GM21515 (cell line): ENCODE measurements around the gene BLZF1.
A peak's percentile ranks its signal among the peaks of the same experiment; 100 is the strongest.
"Not testable (repeated sequence)": the region's sequence is repeated elsewhere in the genome, so short reads cannot be mapped to it uniquely, and the experiment has no call there.

Experiments used
- ATAC-seq: cut with Tn5 transposase; IDR thresholded peaks from one replicate; pipeline ENCODE4 v1.9.1; 2021; ENCODE audit not compliant: unreplicated experiment

Gene BLZF1

GRCh38 chr1:169367686-169368405 lies at the start of gene BLZF1, which contains the start of gene NME7:
BLZF1 (plus strand) TSS chr1:169368195; CDS start chr1:169369523, 1,328 bp downstream.
NME7 (minus strand) TSS chr1:169367797; CDS start chr1:169367710, 87 bp downstream.
- peak; percentile 98 for ATAC-seq

- ATAC-seq, result no peak
These were observed 49.3 kb upstream of the BLZF1 start for GRCh38 chr1:169318536-169319244.

- no peak for ATAC-seq
These were observed 46.5 kb upstream of the BLZF1 start for GRCh38 chr1:169321539-169321938.

GRCh38 chr1:169322138-169322537 lies 45.9 kb upstream of the BLZF1 start:
- ATAC-seq, result no peak

- no peak for ATAC-seq
These were observed 42.9 kb upstream of the BLZF1 start for GRCh38 chr1:169325117-169325516.

- no peak for ATAC-seq
These were observed 41.6 kb upstream of the BLZF1 start for GRCh38 chr1:169326261-169326955.

GRCh38 chr1:169326956-169327268 lies 41.1 kb upstream of the BLZF1 start:
- ATAC-seq, result no peak

- ATAC-seq, result no peak
These were observed 40.1 kb upstream of the BLZF1 start for GRCh38 chr1:169327875-169328274.

GRCh38 chr1:169329383-169329782 lies 38.6 kb upstream of the BLZF1 start:
- no peak for ATAC-seq

GRCh38 chr1:169330927-169331326 lies 37.1 kb upstream of the BLZF1 start:
- no peak for ATAC-seq

- ATAC-seq, result not testable (repeated sequence)
These were observed 33.3 kb upstream of the BLZF1 start for GRCh38 chr1:169334727-169335126.

GRCh38 chr1:169336947-169337715 lies 30.9 kb upstream of the BLZF1 start:
- not testable (repeated sequence) for ATAC-seq

- no peak for ATAC-seq
These were observed 29.4 kb upstream of the BLZF1 start for GRCh38 chr1:169338617-169339016.

GRCh38 chr1:169339773-169340172 lies 28.2 kb upstream of the BLZF1 start:
- ATAC-seq, result no peak

- ATAC-seq, result no peak
These were observed 27.1 kb upstream of the BLZF1 start for GRCh38 chr1:169340882-169341281.

- not testable (repeated sequence) for ATAC-seq
These were observed 25.9 kb upstream of the BLZF1 start for GRCh38 chr1:169342096-169342495.

- ATAC-seq, result no peak
These were observed 22.5 kb upstream of the BLZF1 start for GRCh38 chr1:169345511-169345910.

- ATAC-seq, result no peak
These were observed 21.9 kb upstream of the BLZF1 start for GRCh38 chr1:169346036-169346589.

- ATAC-seq, result no peak
These were observed 20.2 kb upstream of the BLZF1 start for GRCh38 chr1:169347688-169348382.

- no peak for ATAC-seq
These were observed 19.5 kb upstream of the BLZF1 start for GRCh38 chr1:169348383-169349036.
